ENCODE data around the gene ST8SIA6. TPM values are rescaled to one million over a fixed set of nuclear protein-coding genes. Genes with fewer than 3 reads are reported as not detected.

ST8SIA6 gene
- total and polyA plus RNA-seq, 10 of the 15 experiments (the other 5 are each of a cell fraction or from before 2014, with no cell fraction given) = 0.22 TPM; not detected in 9

DNA sequence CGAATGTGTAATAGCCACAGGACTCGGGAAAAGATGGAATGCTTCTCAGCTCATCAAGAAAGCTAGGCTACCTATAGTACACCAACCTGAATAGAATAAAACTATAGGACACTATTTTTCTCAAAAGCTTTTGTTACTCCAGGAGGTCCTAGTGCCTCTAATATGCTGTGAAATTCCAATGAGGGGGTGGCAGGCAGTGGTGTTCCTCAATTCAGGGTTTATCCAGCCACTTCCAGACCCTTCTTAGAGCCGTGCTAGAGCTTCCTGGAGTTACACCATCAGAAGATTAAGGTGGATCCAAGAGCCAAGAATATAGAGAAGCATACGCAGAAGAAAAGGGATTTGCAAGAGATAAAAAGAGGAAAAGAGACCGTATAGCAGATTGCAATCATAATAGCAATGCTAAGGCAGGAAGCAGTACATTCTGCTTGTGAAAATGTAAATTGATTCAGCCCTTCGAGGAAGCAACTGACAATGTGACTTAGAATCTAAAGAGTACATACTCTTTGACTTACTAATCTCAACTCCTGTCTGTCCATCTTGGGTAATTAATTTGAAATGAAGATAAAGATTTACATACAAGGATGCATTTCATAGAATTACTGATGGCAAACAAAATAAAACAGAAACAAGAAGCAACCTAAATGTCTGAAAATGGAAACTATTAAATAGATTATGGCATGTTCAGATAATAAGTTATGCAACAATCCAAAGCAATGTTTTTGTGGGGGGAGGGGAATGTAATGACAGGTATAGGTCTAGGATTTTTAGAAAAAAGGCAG is 2.1 kb downstream of the ST8SIA6 start:
- RAD21 ChIA-PET (ENCODE audit: unreplicated experiment) = interaction anchor here (0.6 to 0.8 kb wide), 2 partner anchors 45 to 294 kb away, joined by 3 to 4 read pairs; no protein-coding TSS in a partner anchor

More for the DNA sequence above, 2.1 kb downstream of the ST8SIA6 start:
- Histone ChIP-seq H3K36me3 (ENCODE audit: control insufficient read depth in 2 of 2, insufficient read depth in 2 of 2, low read length in 1 of 2) (no peaks in the 10 kb centered on the region), H3K27ac (ENCODE audit: control insufficient read depth, insufficient read depth) (no peak overlapping the region), H3K27me3 (replicated peaks in 1 of 2; ENCODE audit: control insufficient read depth in 2 of 2, insufficient read depth in 2 of 2, low read length in 1 of 2) (peaks cover 5 to 10% of the 10 kb centered on the region in 2 experiments; a peak in 3 of 4 replicates), H2AFZ (ENCODE audit: control insufficient read depth, low read depth, low read length) (no peak overlapping the region), H3K4me1 (ENCODE audit: control insufficient read depth, insufficient read depth, low read length) (no peaks in the 10 kb centered on the region), H3K9ac (ENCODE audit: control insufficient read depth, insufficient read depth, low read length) (no peak overlapping the region), H4K20me1 (ENCODE audit: control insufficient read depth, insufficient read depth) (no peaks in the 10 kb centered on the region), H3K79me2 (ENCODE audit: control insufficient read depth, insufficient read depth, low read length) (no peaks in the 10 kb centered on the region), H3K9me3 (replicated peaks; ENCODE audit: control insufficient read depth, insufficient read depth, low read length) (peaks cover 7% of the 10 kb centered on the region; the same call in 2 of the 3 replicates), H3K4me3 (no peak overlapping the region), H3K4me2 (ENCODE audit: control insufficient read depth, insufficient read depth) (no peak overlapping the region)
- POLR2A ChIA-PET = no interaction called here
- SMC1A ChIA-PET (ENCODE audit: uncharacterized antibody, unreplicated experiment) = interaction anchor here (0.8 to 1.5 kb wide), 2 partner anchors 145 to 150 kb away, joined by 3 read pairs; no protein-coding TSS in a partner anchor
- FAIRE-seq (no peak), ATAC-seq (no peak), DNase-seq (ENCODE audit: low read depth, low spot score) (no peak)
- WGBS (ENCODE audit: insufficient coverage, insufficient replicate concordance, low lambda C conversion rate, missing lambda C conversion rate) = 42% methylated on average over 6 of the region's 6 CpGs
- in situ Hi-C loops (cut with MboI) (no loop called here), intact Hi-C loops (cut with micrococcal nuclease; ENCODE audit: unreplicated experiment) (no loop called here)
- CTCF ChIA-PET = interaction anchor here (1.0 kb wide), 2 partner anchors 8 to 21 kb away, joined by 3 read pairs; no protein-coding TSS in a partner anchor
- TF ChIP-seq RAD51 (IDR thresholded peaks at IDR 0.05) = no peak
- no peak for TF ChIP-seq YBX1 (IDR thresholded peaks at IDR 0.05)
- TF ChIP-seq RFX5 (IDR thresholded peaks at IDR 0.05; ENCODE audit: low read depth, low read length) = no peak
- TF ChIP-seq IKZF1 (conservative IDR thresholded peaks at IDR 0.05) = no peak
- TF ChIP-seq NFYB (IDR thresholded peaks at IDR 0.05; ENCODE audit: insufficient read depth, low read depth, low read length) = no peak
- no peak for TF ChIP-seq CBX3 (IDR thresholded peaks at IDR 0.05; ENCODE audit: borderline replicate concordance, low read depth)
- TF ChIP-seq CHD2 (IDR thresholded peaks at IDR 0.05; ENCODE audit: borderline replicate concordance, low read depth, low read length) = no peak
- TF ChIP-seq TARDBP (IDR thresholded peaks at IDR 0.05; ENCODE audit: borderline replicate concordance) = no peak
- no peak for TF ChIP-seq BCLAF1 (IDR thresholded peaks at IDR 0.05)
- TF ChIP-seq NRF1 (conservative IDR thresholded peaks at IDR 0.05; ENCODE audit: low read depth, low read length) = no peak
- no peak for TF ChIP-seq EGR1 (IDR thresholded peaks at IDR 0.05; ENCODE audit: borderline replicate concordance in 1 of 2, low read depth in 2 of 2, low read length in 2 of 2)
- no peak for TF ChIP-seq CREM (IDR thresholded peaks at IDR 0.05; ENCODE audit: low read depth)
- TF ChIP-seq ATF3 (IDR thresholded peaks at IDR 0.05; ENCODE audit: borderline replicate concordance, extremely low read depth, low read depth, low read length) = no peak
- no peak for TF ChIP-seq RB1 (IDR thresholded peaks at IDR 0.05; ENCODE audit: borderline replicate concordance)
- no peak for TF ChIP-seq HSF1 (IDR thresholded peaks at IDR 0.05; ENCODE audit: low read depth, low read length)
- no peak for TF ChIP-seq ZNF217 (IDR thresholded peaks at IDR 0.05)
- TF ChIP-seq ZSCAN29 (IDR thresholded peaks at IDR 0.05) = no peak
- no TSS peak for BruUV-seq (replicated peaks)

All from GM12878 (cell line).